CD14-positive monocyte (primary cell): Measurements from ENCODE around the gene WASF2. TPM values are rescaled to one million over a fixed set of nuclear protein-coding genes. Genes with fewer than 3 reads are reported as not detected.
A peak's percentile ranks its signal among the peaks of the same experiment; 100 is the strongest.

Experiments
- DNase-seq, 3 donors: peaks; one replicate each; pipeline ENCODE4 v3.0.0-alpha.2; 2011 to 2022
- H2AFZ ChIP-seq: 2 replicates; pipeline ENCODE4 v1.6.0; 2012; ENCODE audit warnings: mild to moderate bottlenecking, low read depth, low read length, inconsistent platforms; ENCODE audit not compliant: insufficient read depth, poor library complexity, severe bottlenecking
- H3K27ac ChIP-seq, 2 donors: 1 replicate in 1 of 2; 2 replicates in 1 of 2; pipeline ENCODE4 v1.5.1; 2012 to 2013; ENCODE audit warnings: low read length in 2 of 2, control low read depth in 1 of 2, inconsistent platforms in 1 of 2, low read depth in 1 of 2, mild to moderate bottlenecking in 1 of 2
- H3K27me3 ChIP-seq, 2 donors: one replicate each; pipeline versions ENCODE4 v1.6.0 to v1.6.1; 2011 to 2013; ENCODE audit warnings: low read length in 2 of 2; ENCODE audit not compliant: control insufficient read depth in 2 of 2, insufficient read depth in 2 of 2
- H3K36me3 ChIP-seq, 2 donors: replicated peaks in 1 of 2; 1 replicate in 1 of 2; 2 replicates in 1 of 2; pipeline versions ENCODE4 v1.5.1 to v1.6.1; 2012 to 2013; ENCODE audit warnings: low read length in 2 of 2, control low read depth in 1 of 2, inconsistent platforms in 1 of 2, mild to moderate bottlenecking in 1 of 2; ENCODE audit not compliant: insufficient read depth in 2 of 2, control insufficient read depth in 1 of 2
- H3K4me1 ChIP-seq, 2 donors: 1 replicate in 1 of 2; 2 replicates in 1 of 2; pipeline versions ENCODE4 v1.5.1 to v1.6.1; 2012 to 2013; ENCODE audit warnings: low read length in 2 of 2, control low read depth in 1 of 2, inconsistent platforms in 1 of 2, mild to moderate bottlenecking in 1 of 2, moderate library complexity in 1 of 2; ENCODE audit not compliant: insufficient read depth in 2 of 2, control insufficient read depth in 1 of 2
- H3K4me2 ChIP-seq: replicated peaks from 2 replicates; pipeline ENCODE3; 2012; ENCODE audit warnings: low read length, moderate library complexity, mild to moderate bottlenecking; ENCODE audit not compliant: poor library complexity, severe bottlenecking; ENCODE audit errors: extremely low read depth
- H3K4me3 ChIP-seq, 3 experiments: fragments of 200-600 bp in 1 of 3; sonication (generic) in 1 of 3; replicated peaks in 1 of 3; 1 replicate in 2 of 3; 2 replicates in 1 of 3; pipeline ENCODE4 v1.5.1; 2011 to 2013; ENCODE audit warnings: low read length in 3 of 3, mild to moderate bottlenecking in 3 of 3, control low read depth in 2 of 3, low read depth in 2 of 3, inconsistent platforms in 1 of 3, moderate library complexity in 1 of 3
- H3K79me2 ChIP-seq: 2 replicates; pipeline ENCODE4 v1.6.0; 2012; ENCODE audit warnings: mild to moderate bottlenecking, control low read depth, inconsistent platforms, low read length, moderate library complexity; ENCODE audit not compliant: insufficient read depth
- H3K9ac ChIP-seq: 2 replicates; pipeline ENCODE4 v1.6.0; 2017; ENCODE audit warnings: low read length, mild to moderate bottlenecking; ENCODE audit not compliant: insufficient read depth, poor library complexity, severe bottlenecking
- H3K9me3 ChIP-seq, 2 donors: replicated peaks in 1 of 2; 1 replicate in 1 of 2; 2 replicates in 1 of 2; pipeline versions ENCODE4 v1.5.1 to v1.6.1; 2012 to 2013; ENCODE audit warnings: low read length in 2 of 2, control low read depth in 1 of 2; ENCODE audit not compliant: control insufficient read depth in 1 of 2, insufficient read depth in 1 of 2
- H4K20me1 ChIP-seq: 2 replicates; pipeline ENCODE4 v1.6.0; 2012; ENCODE audit warnings: mild to moderate bottlenecking, low read length, control low read depth, moderate library complexity; ENCODE audit not compliant: insufficient read depth
- H3K27ac Mint-ChIP-seq, 7 donors: one replicate each; pipeline ENCODE4 v1.8.0; 2020; ENCODE audit warnings: mild to moderate bottlenecking in 7 of 7, mixed read lengths in 7 of 7, moderate library complexity in 6 of 7, inconsistent platforms in 2 of 7
- H3K27me3 Mint-ChIP-seq, 3 donors: one replicate each; pipeline ENCODE4 v1.8.0; 2021 to 2022; ENCODE audit warnings: low read depth in 3 of 3, mild to moderate bottlenecking in 3 of 3, mixed read lengths in 3 of 3, moderate library complexity in 3 of 3, inconsistent platforms in 1 of 3
- H3K36me3 Mint-ChIP-seq, 2 donors: one replicate each; pipeline ENCODE4 v1.8.0; 2020; ENCODE audit warnings: mixed read lengths in 2 of 2, inconsistent platforms in 1 of 2, mild to moderate bottlenecking in 1 of 2
- H3K4me1 Mint-ChIP-seq: one replicate; pipeline ENCODE4 v1.8.0; 2020; ENCODE audit warnings: mild to moderate bottlenecking, mixed read lengths
- H3K4me3 Mint-ChIP-seq, 2 donors: one replicate each; pipeline ENCODE4 v1.8.0; 2020; ENCODE audit warnings: mild to moderate bottlenecking in 2 of 2, mixed read lengths in 2 of 2, moderate library complexity in 1 of 2
- H3K9me3 Mint-ChIP-seq, 7 donors: one replicate each; pipeline ENCODE4 v1.8.0; 2020 to 2022; ENCODE audit warnings: mixed read lengths in 7 of 7, mild to moderate bottlenecking in 6 of 7, moderate library complexity in 6 of 7, inconsistent platforms in 2 of 7
- WGBS: methylation state at CpG from one replicate; pipeline ENCODE4 v1.1.5; 2013; ENCODE audit warnings: missing lambda C conversion rate; ENCODE audit not compliant: insufficient coverage; 5-methylcytosine and 5-hydroxymethylcytosine counted together
- intact Hi-C, 2 donors: fragments of 100-400 bp; cut with micrococcal nuclease; formaldehyde crosslinking; loops; one replicate each; pipeline versions ENCODE4 v1.15.0 to v1.15.1; 2023
- polyA plus RNA-seq, 3 donors: library from polyadenylated mRNA; depleted of rRNA in 1 of 3; unstranded in 2 of 3; stranded (reverse) in 1 of 3; fragments of 300-500 nt in 2 of 3; fragments of >200 nt in 1 of 3; fragmentation: Illumina TruSeq in 2 of 3; gene quantifications; 1 replicate in 2 of 3; 2 replicates in 1 of 3; pipeline ENCODE4 v1.2.3, GENCODE V29; 2012 to 2021
- TF ChIP-seq, protein P1 (sequence below): fragments of 200-600 bp; IDR thresholded peaks from one replicate; pipeline ENCODE4 v1.8.0; 2022; ENCODE audit warnings: antibody characterized with exemption, mild to moderate bottlenecking

Gene WASF2
- polyA plus RNA-seq, 3 donors, result 53.5 to 91.6 (median 86.4) TPM

GRCh38 chr1:27489501-27489972 is 430 bp downstream of the WASF2 start:
- peaks cover 0 to 9% of the 10 kb centered on the region in 2 donors for H3K36me3 Mint-ChIP-seq
- no peaks in the 10 kb centered on the region for H3K27me3 ChIP-seq
- H3K27me3 Mint-ChIP-seq, result peaks cover 0 to 6% (median 0%) of the 10 kb centered on the region in 3 donors
- H4K20me1 ChIP-seq, result peaks cover 41% of the 10 kb centered on the region
- H3K79me2 ChIP-seq, result peaks cover 60% of the 10 kb centered on the region
- peak overlapping the region; percentile 91 to 99 for H3K4me3 Mint-ChIP-seq
- H3K4me1 ChIP-seq, result peaks cover 31 to 49% of the 10 kb centered on the region in 2 donors
- H3K9ac ChIP-seq, result peak overlapping the region; percentile 97
- peaks cover 48% of the 10 kb centered on the region for H3K4me1 Mint-ChIP-seq
- H2AFZ ChIP-seq, result peak overlapping the region; percentile 80
- TF ChIP-seq, protein P1, sequence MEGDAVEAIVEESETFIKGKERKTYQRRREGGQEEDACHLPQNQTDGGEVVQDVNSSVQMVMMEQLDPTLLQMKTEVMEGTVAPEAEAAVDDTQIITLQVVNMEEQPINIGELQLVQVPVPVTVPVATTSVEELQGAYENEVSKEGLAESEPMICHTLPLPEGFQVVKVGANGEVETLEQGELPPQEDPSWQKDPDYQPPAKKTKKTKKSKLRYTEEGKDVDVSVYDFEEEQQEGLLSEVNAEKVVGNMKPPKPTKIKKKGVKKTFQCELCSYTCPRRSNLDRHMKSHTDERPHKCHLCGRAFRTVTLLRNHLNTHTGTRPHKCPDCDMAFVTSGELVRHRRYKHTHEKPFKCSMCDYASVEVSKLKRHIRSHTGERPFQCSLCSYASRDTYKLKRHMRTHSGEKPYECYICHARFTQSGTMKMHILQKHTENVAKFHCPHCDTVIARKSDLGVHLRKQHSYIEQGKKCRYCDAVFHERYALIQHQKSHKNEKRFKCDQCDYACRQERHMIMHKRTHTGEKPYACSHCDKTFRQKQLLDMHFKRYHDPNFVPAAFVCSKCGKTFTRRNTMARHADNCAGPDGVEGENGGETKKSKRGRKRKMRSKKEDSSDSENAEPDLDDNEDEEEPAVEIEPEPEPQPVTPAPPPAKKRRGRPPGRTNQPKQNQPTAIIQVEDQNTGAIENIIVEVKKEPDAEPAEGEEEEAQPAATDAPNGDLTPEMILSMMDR, result no peak
- H3K4me2 ChIP-seq, result peak overlapping the region; percentile 95
- peak in 2 of 3 donors; percentile 21 to 32 for DNase-seq
- WGBS, result under 1% methylated on average over 20 of the region's 26 CpGs
- peaks cover 0 to 3% (median 0%) of the 10 kb centered on the region in 7 donors for H3K9me3 Mint-ChIP-seq
- intact Hi-C loops, result no loop called here
- H3K27ac ChIP-seq, result peak overlapping the region; percentile 88 to 99
- peak overlapping the region; percentile 89 to 99 (median 94) for H3K27ac Mint-ChIP-seq
- H3K36me3 ChIP-seq, result peaks cover 0 to 4% of the 10 kb centered on the region in 2 donors
- H3K4me3 ChIP-seq, result peak overlapping the region; percentile 78 to 99 (median 99)
- H3K9me3 ChIP-seq, result no peaks in the 10 kb centered on the region

- peak; percentile 42 to 68 (median 54) for DNase-seq
- Histone ChIP-seq H2AFZ (no peak overlapping the region), H3K27me3 (no peaks in the 10 kb centered on the region), H3K9ac (peak overlapping the region; percentile 97), H3K27ac (peak overlapping the region; percentile 88 to 99), H3K9me3 (no peaks in the 10 kb centered on the region), H3K79me2 (peaks cover 74% of the 10 kb centered on the region), H4K20me1 (peaks cover 55% of the 10 kb centered on the region), H3K4me1 (peaks cover 33 to 53% of the 10 kb centered on the region in 2 donors), H3K4me2 (peak overlapping the region; percentile 95), H3K4me3 (peak overlapping the region; percentile 78 to 99 (median 99)), H3K36me3 (peaks cover 9 to 12% of the 10 kb centered on the region in 2 donors)
- H3K4me1 Mint-ChIP-seq, result peaks cover 54% of the 10 kb centered on the region
- H3K9me3 Mint-ChIP-seq, result peaks cover 0 to 3% (median 0%) of the 10 kb centered on the region in 7 donors
- TF ChIP-seq, protein P1, result no peak
- H3K4me3 Mint-ChIP-seq, result peak overlapping the region; percentile 91 to 99
- intact Hi-C loops, result no loop called here
- peaks cover 6 to 19% of the 10 kb centered on the region in 2 donors for H3K36me3 Mint-ChIP-seq
- 0% methylated on average over 1 of the region's 6 CpGs for WGBS
- H3K27ac Mint-ChIP-seq, result peak overlapping the region; percentile 89 to 98 (median 94)
- peaks cover 0 to 6% (median 0%) of the 10 kb centered on the region in 3 donors for H3K27me3 Mint-ChIP-seq
Measured at GRCh38 chr1:27487966-27488884, 1.7 kb downstream of the WASF2 start.
